CD4-positive, alpha-beta T cell (primary cell): Measurements from ENCODE around the gene SMIM45.

Experiments
- ATAC-seq: fragments of 200-7000 bp; cut with Tn5 transposase; one replicate; pipeline ENCODE4 v1.10.0; 2022; ENCODE audit warnings: mild to moderate bottlenecking; ENCODE audit not compliant: poor library complexity
- CTCF ChIA-PET: fragments of 350-600 bp; sonication (Branson Sonifier 250); formaldehyde crosslinking; loops from one replicate; lab custom pipeline; 2021; ENCODE audit warnings: antibody characterized with exemption, inconsistent platforms; lab: Charles Lee
- POLR2A ChIA-PET: fragments of 350-600 bp; sonication (Branson Sonifier 250); formaldehyde crosslinking; loops from one replicate; lab custom pipeline; 2021; ENCODE audit warnings: antibody characterized with exemption, inconsistent platforms; lab: Charles Lee
- DNase-seq, 14 experiments: peaks; one replicate each; pipeline ENCODE4 v3.0.0-alpha.2; 2013 to 2020; ENCODE audit warnings: mixed read lengths in 2 of 14
- H3K27ac ChIP-seq, 2 donors: one replicate each; pipeline versions ENCODE4 v1.5.1 to v1.7.0; 2013; ENCODE audit warnings: low read length in 2 of 2, low read depth in 1 of 2, mild to moderate bottlenecking in 1 of 2
- H3K27me3 ChIP-seq, 2 experiments: 1 replicate in 1 of 2; 2 replicates in 1 of 2; pipeline versions ENCODE4 v1.6.1 to v1.7.0; 2013; ENCODE audit warnings: low read length in 2 of 2, control low read depth in 1 of 2, mild to moderate bottlenecking in 1 of 2, moderate library complexity in 1 of 2; ENCODE audit not compliant: insufficient read depth in 2 of 2, control insufficient read depth in 1 of 2
- H3K36me3 ChIP-seq: one replicate; pipeline ENCODE4 v1.6.1; 2013; ENCODE audit warnings: low read length, control low read depth; ENCODE audit not compliant: insufficient read depth
- H3K4me1 ChIP-seq: one replicate; pipeline ENCODE4 v1.6.1; 2013; ENCODE audit warnings: low read length, control low read depth; ENCODE audit not compliant: insufficient read depth
- H3K4me3 ChIP-seq: one replicate; pipeline ENCODE4 v1.5.1; 2013; ENCODE audit warnings: mild to moderate bottlenecking, low read length, moderate library complexity
- H3K9me3 ChIP-seq, 2 experiments: 1 replicate in 1 of 2; 2 replicates in 1 of 2; pipeline versions ENCODE4 v1.6.1 to v1.7.0; 2013; ENCODE audit warnings: low read length in 2 of 2, mild to moderate bottlenecking in 2 of 2, control low read depth in 1 of 2, moderate library complexity in 1 of 2; ENCODE audit not compliant: control insufficient read depth in 1 of 2, insufficient read depth in 1 of 2
- H3K27ac Mint-ChIP-seq: one replicate; pipeline ENCODE4 v1.8.0; 2020; ENCODE audit warnings: mixed read lengths
- H3K27me3 Mint-ChIP-seq: one replicate; pipeline ENCODE4 v1.8.0; 2021; ENCODE audit warnings: mixed read lengths
- H3K36me3 Mint-ChIP-seq: one replicate; pipeline ENCODE4 v1.8.0; 2021; ENCODE audit warnings: low read depth, mixed read lengths
- H3K4me1 Mint-ChIP-seq: one replicate; pipeline ENCODE4 v1.8.0; 2021; ENCODE audit warnings: low read depth, mixed read lengths
- H3K4me3 Mint-ChIP-seq: one replicate; pipeline ENCODE4 v1.8.0; 2020; ENCODE audit warnings: mild to moderate bottlenecking, mixed read lengths
- H3K9me3 Mint-ChIP-seq: one replicate; pipeline ENCODE4 v1.8.0; 2020; ENCODE audit warnings: mixed read lengths
- intact Hi-C, 2 experiments: fragments of 100-400 bp; cut with DNase I in 1 of 2; cut with micrococcal nuclease in 1 of 2; formaldehyde crosslinking; loops; one replicate each; pipeline versions ENCODE4 v1.15.1 to v1.9.0; 2023 to 2025; cut with DNase I, micrococcal nuclease
- TF ChIP-seq, protein P1 (sequence below): fragments of 200-600 bp; IDR thresholded peaks from one replicate; pipeline ENCODE4 v1.8.0; 2022; ENCODE audit warnings: antibody characterized with exemption, mild to moderate bottlenecking

The SMIM45 gene

GRCh38 chr22:41917375-41917902 is 34.5 kb upstream of the SMIM45 start:
- Mint-ChIP-seq H3K4me3 (peak overlapping the region; percentile 25), H3K27me3 (peaks cover 33% of the 10 kb centered on the region)

GRCh38 chr22:41917903-41918791 is 33.8 kb upstream of the SMIM45 start:
- ChIA-PET CTCF (interaction anchor here (1.2 to 2.2 kb wide), 2 partner anchors 8 to 33 kb away, joined by 3 to 8 read pairs; partner anchors contain the start of gene TNFRSF13C), POLR2A (no interaction called here)
- Histone ChIP-seq H3K27ac (no peak overlapping the region), H3K9me3 (peaks cover 0 to 8% of the 10 kb centered on the region in 2 experiments), H3K4me3 (no peak overlapping the region), H3K4me1 (peaks cover 40% of the 10 kb centered on the region), H3K36me3 (no peaks in the 10 kb centered on the region), H3K27me3 (peaks cover 18 to 23% of the 10 kb centered on the region in 2 experiments)
- Mint-ChIP-seq H3K4me3 (peak overlapping the region; percentile 83), H3K27me3 (peaks cover 26% of the 10 kb centered on the region), H3K27ac (no peak overlapping the region), H3K36me3 (no peaks in the 10 kb centered on the region), H3K4me1 (peaks cover 16% of the 10 kb centered on the region), H3K9me3 (no peaks in the 10 kb centered on the region)
- intact Hi-C loops, result no loop called here
- ATAC-seq (no peak), DNase-seq (peak in 3 of 14 experiments; percentile 50 to 70 (median 69))
- TF ChIP-seq, protein P1, sequence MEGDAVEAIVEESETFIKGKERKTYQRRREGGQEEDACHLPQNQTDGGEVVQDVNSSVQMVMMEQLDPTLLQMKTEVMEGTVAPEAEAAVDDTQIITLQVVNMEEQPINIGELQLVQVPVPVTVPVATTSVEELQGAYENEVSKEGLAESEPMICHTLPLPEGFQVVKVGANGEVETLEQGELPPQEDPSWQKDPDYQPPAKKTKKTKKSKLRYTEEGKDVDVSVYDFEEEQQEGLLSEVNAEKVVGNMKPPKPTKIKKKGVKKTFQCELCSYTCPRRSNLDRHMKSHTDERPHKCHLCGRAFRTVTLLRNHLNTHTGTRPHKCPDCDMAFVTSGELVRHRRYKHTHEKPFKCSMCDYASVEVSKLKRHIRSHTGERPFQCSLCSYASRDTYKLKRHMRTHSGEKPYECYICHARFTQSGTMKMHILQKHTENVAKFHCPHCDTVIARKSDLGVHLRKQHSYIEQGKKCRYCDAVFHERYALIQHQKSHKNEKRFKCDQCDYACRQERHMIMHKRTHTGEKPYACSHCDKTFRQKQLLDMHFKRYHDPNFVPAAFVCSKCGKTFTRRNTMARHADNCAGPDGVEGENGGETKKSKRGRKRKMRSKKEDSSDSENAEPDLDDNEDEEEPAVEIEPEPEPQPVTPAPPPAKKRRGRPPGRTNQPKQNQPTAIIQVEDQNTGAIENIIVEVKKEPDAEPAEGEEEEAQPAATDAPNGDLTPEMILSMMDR, result no peak

More at GRCh38 chr22:41917375-41917902, 34.5 kb upstream of the SMIM45 start:
- intact Hi-C loops, result no loop called here
- ATAC-seq (no peak), DNase-seq (no peak)
- Mint-ChIP-seq H3K4me1 (peaks cover 16% of the 10 kb centered on the region), H3K36me3 (no peaks in the 10 kb centered on the region), H3K27ac (no peak overlapping the region), H3K9me3 (no peaks in the 10 kb centered on the region)
- Histone ChIP-seq H3K27ac (no peak overlapping the region), H3K36me3 (no peaks in the 10 kb centered on the region), H3K4me3 (no peak overlapping the region), H3K27me3 (peaks cover 25 to 30% of the 10 kb centered on the region in 2 experiments), H3K4me1 (peaks cover 40% of the 10 kb centered on the region), H3K9me3 (peaks cover 0 to 15% of the 10 kb centered on the region in 2 experiments)
- ChIA-PET POLR2A (no interaction called here), CTCF (interaction anchor here (1.2 to 2.2 kb wide), 2 partner anchors 9 to 32 kb away, joined by 3 to 8 read pairs; partner anchors contain the start of gene TNFRSF13C)
- TF ChIP-seq, protein P1, result no peak

- peaks cover 40% of the 10 kb centered on the region for H3K4me1 ChIP-seq
- TF ChIP-seq, protein P1, result no peak
- Mint-ChIP-seq H3K36me3 (no peaks in the 10 kb centered on the region), H3K9me3 (no peaks in the 10 kb centered on the region), H3K27ac (no peak overlapping the region), H3K27me3 (peaks cover 22% of the 10 kb centered on the region), H3K4me3 (peak overlapping the region; percentile 76), H3K4me1 (peaks cover 12% of the 10 kb centered on the region)
- intact Hi-C loops, result no loop called here
- peaks cover 0 to 6% of the 10 kb centered on the region in 2 experiments for H3K9me3 ChIP-seq
- H3K4me3 ChIP-seq, result peak overlapping the region; percentile 66
- H3K27me3 ChIP-seq, result peaks cover 12 to 13% of the 10 kb centered on the region in 2 experiments
- DNase-seq, result peak in 10 of 14 experiments; percentile 25 to 67 (median 49)
- peak overlapping the region in 1 of 2 donors; percentile 7 for H3K27ac ChIP-seq
- ChIA-PET CTCF (interaction anchor here (0.5 to 1.4 kb wide), 3 partner anchors 21 to 223 kb away, joined by 3 to 4 read pairs (median 3); no protein-coding TSS in a partner anchor), POLR2A (interaction anchor here (0.6 to 1.6 kb wide), 6 partner anchors 11 to 220 kb away, joined by 3 to 9 read pairs (median 6); partner anchors contain the start of genes CCDC134, CENPM, MEI1 and SREBF2)
- no peaks in the 10 kb centered on the region for H3K36me3 ChIP-seq
- peak; percentile 37 for ATAC-seq
These were observed 32.4 kb upstream of the SMIM45 start for GRCh38 chr22:41919357-41920224.
